DLD1 (cell line): ENCODE results near the gene SPATA19.
"Not testable (repeated sequence)": the region's sequence is repeated elsewhere in the genome, so short reads cannot be mapped to it uniquely, and the experiment has no call there.

Experiments
- in situ Hi-C: cut with HindIII; loops from 2 replicates; pipeline ENCODE4 v1.10.0; 2017; ENCODE audit warnings: low sequenced_read_pairs

SPATA19 gene

GRCh38 chr11:133845413-133845812 is at the start of gene SPATA19:
Gene SPATA19 (minus strand): TSS chr11:133845513. CDS start chr11:133845446, 67 bp downstream.
- in situ Hi-C loops, result no loop called here

- in situ Hi-C loops, result no loop called here
These were observed 49.8 kb upstream of the SPATA19 start for GRCh38 chr11:133895061-133895479.

GRCh38 chr11:133893381-133893780 is 48.1 kb upstream of the SPATA19 start:
- in situ Hi-C loops, result no loop called here

- in situ Hi-C loops, result no loop called here
These were observed 47.5 kb upstream of the SPATA19 start for GRCh38 chr11:133892584-133893380.

GRCh38 chr11:133892126-133892525 is 46.8 kb upstream of the SPATA19 start:
- in situ Hi-C loops, result no loop called here

GRCh38 chr11:133889893-133890292 is 44.6 kb upstream of the SPATA19 start:
- in situ Hi-C loops, result no loop called here

GRCh38 chr11:133889188-133889587 is 43.9 kb upstream of the SPATA19 start:
- in situ Hi-C loops, result no loop called here

- in situ Hi-C loops, result no loop called here
These were observed 42.5 kb upstream of the SPATA19 start for GRCh38 chr11:133887692-133888332.

- in situ Hi-C loops, result no loop called here
These were observed 40.7 kb upstream of the SPATA19 start for GRCh38 chr11:133886029-133886428.

- in situ Hi-C loops, result no loop called here
These were observed 26.8 kb upstream of the SPATA19 start for GRCh38 chr11:133872160-133872559.

GRCh38 chr11:133867456-133867855 is 22.1 kb upstream of the SPATA19 start:
- in situ Hi-C loops, result no loop called here

- in situ Hi-C loops, result no loop called here
These were observed 20.2 kb upstream of the SPATA19 start for GRCh38 chr11:133865466-133865865.

GRCh38 chr11:133864756-133865155 is 19.4 kb upstream of the SPATA19 start:
- in situ Hi-C loops, result no loop called here

- in situ Hi-C loops, result no loop called here
These were observed 14.8 kb upstream of the SPATA19 start for GRCh38 chr11:133860151-133860550.

GRCh38 chr11:133854330-133854960 is 9.1 kb upstream of the SPATA19 start:
- in situ Hi-C loops, result not testable (repeated sequence)

- in situ Hi-C loops, result no loop called here
These were observed 1.1 kb downstream of the SPATA19 start for GRCh38 chr11:133844217-133844616.

GRCh38 chr11:133843454-133843987 is 1.8 kb downstream of the SPATA19 start:
- in situ Hi-C loops, result no loop called here

GRCh38 chr11:133842730-133843129 is 2.6 kb downstream of the SPATA19 start:
- in situ Hi-C loops, result no loop called here

GRCh38 chr11:133842053-133842452 is 3.3 kb downstream of the SPATA19 start:
- in situ Hi-C loops, result no loop called here

GRCh38 chr11:133841279-133842043 is 3.9 kb downstream of the SPATA19 start:
- in situ Hi-C loops, result no loop called here

- in situ Hi-C loops, result no loop called here
These were observed 4.8 kb downstream of the SPATA19 start for GRCh38 chr11:133840479-133840941.
